K562 (cell line): Measurements from ENCODE around the gene LMNA. TPM values are rescaled to one million over a fixed set of nuclear protein-coding genes. Genes with fewer than 3 reads are reported as not detected.

ENCODE experiments used
- HCFC1 ChIP-seq: IDR thresholded peaks from 2 replicates; pipeline ENCODE4 v1.6.1; 2012; ENCODE audit warnings: low read depth, low read length, improper control_type of control experiment
- KAT8 ChIP-seq: fragments of 450-650 bp; IDR thresholded peaks from 2 replicates; pipeline ENCODE4 v1.6.1; 2016; ENCODE audit warnings: low read depth, mild to moderate bottlenecking
- ZNF354B ChIP-seq: fragments of 250-450 bp; sonication (Bioruptor Pico); IDR thresholded peaks from 2 replicates; pipeline ENCODE4 v1.4.0; 2020
- polyA plus RNA-seq, 8 experiments: library from polyadenylated mRNA; depleted of rRNA in 4 of 8; stranded (reverse) in 5 of 8; unstranded in 3 of 8; fragments of >200 nt; fragmentation: Nextera tagmentation in 2 of 8; fragmentation: Illumina TruSeq in 1 of 8; extraction: Ambion mirVana in 2 of 8; extraction: Trizol in 1 of 8; gene quantifications; 2 replicates each; pipeline versions ENCODE4 v1.2.1 to v1.2.3, GENCODE V29; 2011 to 2014; ENCODE audit warnings: inconsistent platforms in 1 of 8, missing spikeins in 1 of 8
- total RNA-seq, 7 experiments: library from RNA; depleted of rRNA in 6 of 7; stranded (reverse); fragments of >200 nt in 6 of 7; fragmentation: Illumina TruSeq in 2 of 7; extraction: Trizol in 2 of 7; gene quantifications; 2 replicates each; pipeline versions ENCODE4 v1.2.1 to v1.2.3, GENCODE V29; 2011 to 2021; ENCODE audit warnings: low replicate concordance in 1 of 7
- TF ChIP-seq, protein P1 (sequence below): fragments of 150-350 bp; conservative IDR thresholded peaks from 2 replicates; pipeline ENCODE4 v1.6.1; 2014; ENCODE audit warnings: low read length
- TF ChIP-seq, protein P2 (sequence below): fragments of 450-650 bp; IDR thresholded peaks from 2 replicates; pipeline ENCODE4 v1.6.1; 2016; ENCODE audit warnings: antibody characterized with exemption
- TF ChIP-seq, protein P3 (sequence below): fragments of 250-450 bp; sonication (Bioruptor Pico); IDR thresholded peaks from 2 replicates; pipeline ENCODE4 v1.4.0; 2020; ENCODE audit warnings: mild to moderate bottlenecking, moderate library complexity
- TF ChIP-seq, protein P4 (sequence below): fragments of 450-650 bp; IDR thresholded peaks from 2 replicates; pipeline ENCODE4 v1.6.1; 2016; ENCODE audit warnings: low read depth
- TF ChIP-seq, protein P5 (sequence below): IDR thresholded peaks from 2 replicates; pipeline ENCODE4 v1.6.1; 2016; ENCODE audit warnings: missing genetic modification characterization, missing compliant biosample characterization

The LMNA gene
- total and polyA plus RNA-seq, 9 of the 15 experiments (the other 6 are each of a cell fraction or from before 2014, with no cell fraction given) = 1.00 to 347 (median 88.2) TPM

DNA sequence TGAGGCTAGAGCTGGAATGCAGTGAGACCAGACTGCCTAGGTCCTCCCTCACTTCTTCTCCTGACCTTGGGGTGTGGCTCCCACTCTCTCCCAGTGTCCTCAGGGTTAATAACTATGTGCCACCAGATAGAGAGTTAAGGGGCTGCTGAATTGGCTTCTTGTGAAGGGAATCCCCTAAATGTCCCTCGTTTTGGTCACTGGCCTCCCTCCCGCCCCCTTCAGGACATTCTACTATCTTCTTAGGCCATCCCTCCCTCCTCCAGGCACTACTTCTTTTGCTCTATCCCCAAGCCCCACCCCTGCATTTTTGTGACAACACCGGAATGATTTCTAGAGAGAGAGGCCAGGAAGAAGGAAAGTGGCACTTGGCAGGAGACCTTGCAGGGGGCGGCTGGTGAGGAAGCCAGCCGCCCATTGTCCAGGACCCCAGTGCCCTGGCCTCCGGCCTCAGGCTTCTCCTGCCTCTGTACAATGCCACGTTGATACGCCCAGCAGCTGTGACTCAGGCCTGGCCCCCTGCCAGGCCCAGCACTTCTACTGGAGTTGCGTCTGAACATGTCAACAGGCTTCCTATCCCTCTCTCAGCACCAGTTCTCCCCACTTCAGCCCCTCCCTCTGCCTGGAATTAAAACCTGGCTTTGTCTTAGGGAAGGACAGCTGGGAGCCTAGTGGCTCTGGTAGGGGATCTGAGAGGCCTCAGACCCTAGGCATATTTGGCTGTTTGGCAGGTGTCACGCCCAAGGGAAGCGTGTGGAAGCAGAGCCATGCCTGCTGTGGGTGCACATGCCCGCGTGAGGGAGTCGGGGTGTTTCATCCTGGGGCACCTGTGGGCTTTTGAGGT, 9.1 kb downstream of the LMNA start (continued):
- TF ChIP-seq, protein P1, sequence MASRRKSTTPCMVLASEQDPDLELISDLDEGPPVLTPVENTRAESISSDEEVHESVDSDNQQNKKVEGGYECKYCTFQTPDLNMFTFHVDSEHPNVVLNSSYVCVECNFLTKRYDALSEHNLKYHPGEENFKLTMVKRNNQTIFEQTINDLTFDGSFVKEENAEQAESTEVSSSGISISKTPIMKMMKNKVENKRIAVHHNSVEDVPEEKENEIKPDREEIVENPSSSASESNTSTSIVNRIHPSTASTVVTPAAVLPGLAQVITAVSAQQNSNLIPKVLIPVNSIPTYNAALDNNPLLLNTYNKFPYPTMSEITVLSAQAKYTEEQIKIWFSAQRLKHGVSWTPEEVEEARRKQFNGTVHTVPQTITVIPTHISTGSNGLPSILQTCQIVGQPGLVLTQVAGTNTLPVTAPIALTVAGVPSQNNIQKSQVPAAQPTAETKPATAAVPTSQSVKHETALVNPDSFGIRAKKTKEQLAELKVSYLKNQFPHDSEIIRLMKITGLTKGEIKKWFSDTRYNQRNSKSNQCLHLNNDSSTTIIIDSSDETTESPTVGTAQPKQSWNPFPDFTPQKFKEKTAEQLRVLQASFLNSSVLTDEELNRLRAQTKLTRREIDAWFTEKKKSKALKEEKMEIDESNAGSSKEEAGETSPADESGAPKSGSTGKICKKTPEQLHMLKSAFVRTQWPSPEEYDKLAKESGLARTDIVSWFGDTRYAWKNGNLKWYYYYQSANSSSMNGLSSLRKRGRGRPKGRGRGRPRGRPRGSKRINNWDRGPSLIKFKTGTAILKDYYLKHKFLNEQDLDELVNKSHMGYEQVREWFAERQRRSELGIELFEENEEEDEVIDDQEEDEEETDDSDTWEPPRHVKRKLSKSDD = no peak
- TF ChIP-seq KAT8 (no peak), ZNF354B (no peak), HCFC1 (no peak)
- TF ChIP-seq, protein P2, sequence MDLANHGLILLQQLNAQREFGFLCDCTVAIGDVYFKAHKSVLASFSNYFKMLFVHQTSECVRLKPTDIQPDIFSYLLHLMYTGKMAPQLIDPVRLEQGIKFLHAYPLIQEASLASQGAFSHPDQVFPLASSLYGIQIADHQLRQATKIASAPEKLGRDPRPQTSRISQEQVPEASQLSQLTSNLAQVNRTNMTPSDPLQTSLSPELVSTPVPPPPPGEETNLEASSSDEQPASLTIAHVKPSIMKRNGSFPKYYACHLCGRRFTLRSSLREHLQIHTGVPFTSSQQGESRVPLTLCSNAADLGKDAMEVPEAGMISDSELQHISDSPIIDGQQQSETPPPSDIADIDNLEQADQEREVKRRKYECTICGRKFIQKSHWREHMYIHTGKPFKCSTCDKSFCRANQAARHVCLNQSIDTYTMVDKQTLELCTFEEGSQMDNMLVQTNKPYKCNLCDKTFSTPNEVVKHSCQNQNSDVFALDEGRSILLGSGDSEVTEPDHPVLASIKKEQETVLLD = peak; percentile 49; the same call in 1 of the 2 replicates
- TF ChIP-seq, protein P3, sequence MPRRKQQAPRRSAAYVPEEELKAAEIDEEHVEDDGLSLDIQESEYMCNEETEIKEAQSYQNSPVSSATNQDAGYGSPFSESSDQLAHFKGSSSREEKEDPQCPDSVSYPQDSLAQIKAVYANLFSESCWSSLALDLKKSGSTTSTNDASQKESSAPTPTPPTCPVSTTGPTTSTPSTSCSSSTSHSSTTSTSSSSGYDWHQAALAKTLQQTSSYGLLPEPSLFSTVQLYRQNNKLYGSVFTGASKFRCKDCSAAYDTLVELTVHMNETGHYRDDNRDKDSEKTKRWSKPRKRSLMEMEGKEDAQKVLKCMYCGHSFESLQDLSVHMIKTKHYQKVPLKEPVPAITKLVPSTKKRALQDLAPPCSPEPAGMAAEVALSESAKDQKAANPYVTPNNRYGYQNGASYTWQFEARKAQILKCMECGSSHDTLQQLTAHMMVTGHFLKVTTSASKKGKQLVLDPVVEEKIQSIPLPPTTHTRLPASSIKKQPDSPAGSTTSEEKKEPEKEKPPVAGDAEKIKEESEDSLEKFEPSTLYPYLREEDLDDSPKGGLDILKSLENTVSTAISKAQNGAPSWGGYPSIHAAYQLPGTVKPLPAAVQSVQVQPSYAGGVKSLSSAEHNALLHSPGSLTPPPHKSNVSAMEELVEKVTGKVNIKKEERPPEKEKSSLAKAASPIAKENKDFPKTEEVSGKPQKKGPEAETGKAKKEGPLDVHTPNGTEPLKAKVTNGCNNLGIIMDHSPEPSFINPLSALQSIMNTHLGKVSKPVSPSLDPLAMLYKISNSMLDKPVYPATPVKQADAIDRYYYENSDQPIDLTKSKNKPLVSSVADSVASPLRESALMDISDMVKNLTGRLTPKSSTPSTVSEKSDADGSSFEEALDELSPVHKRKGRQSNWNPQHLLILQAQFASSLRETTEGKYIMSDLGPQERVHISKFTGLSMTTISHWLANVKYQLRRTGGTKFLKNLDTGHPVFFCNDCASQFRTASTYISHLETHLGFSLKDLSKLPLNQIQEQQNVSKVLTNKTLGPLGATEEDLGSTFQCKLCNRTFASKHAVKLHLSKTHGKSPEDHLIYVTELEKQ (CRISPR knock-in tag) = no peak
- TF ChIP-seq, protein P4, sequence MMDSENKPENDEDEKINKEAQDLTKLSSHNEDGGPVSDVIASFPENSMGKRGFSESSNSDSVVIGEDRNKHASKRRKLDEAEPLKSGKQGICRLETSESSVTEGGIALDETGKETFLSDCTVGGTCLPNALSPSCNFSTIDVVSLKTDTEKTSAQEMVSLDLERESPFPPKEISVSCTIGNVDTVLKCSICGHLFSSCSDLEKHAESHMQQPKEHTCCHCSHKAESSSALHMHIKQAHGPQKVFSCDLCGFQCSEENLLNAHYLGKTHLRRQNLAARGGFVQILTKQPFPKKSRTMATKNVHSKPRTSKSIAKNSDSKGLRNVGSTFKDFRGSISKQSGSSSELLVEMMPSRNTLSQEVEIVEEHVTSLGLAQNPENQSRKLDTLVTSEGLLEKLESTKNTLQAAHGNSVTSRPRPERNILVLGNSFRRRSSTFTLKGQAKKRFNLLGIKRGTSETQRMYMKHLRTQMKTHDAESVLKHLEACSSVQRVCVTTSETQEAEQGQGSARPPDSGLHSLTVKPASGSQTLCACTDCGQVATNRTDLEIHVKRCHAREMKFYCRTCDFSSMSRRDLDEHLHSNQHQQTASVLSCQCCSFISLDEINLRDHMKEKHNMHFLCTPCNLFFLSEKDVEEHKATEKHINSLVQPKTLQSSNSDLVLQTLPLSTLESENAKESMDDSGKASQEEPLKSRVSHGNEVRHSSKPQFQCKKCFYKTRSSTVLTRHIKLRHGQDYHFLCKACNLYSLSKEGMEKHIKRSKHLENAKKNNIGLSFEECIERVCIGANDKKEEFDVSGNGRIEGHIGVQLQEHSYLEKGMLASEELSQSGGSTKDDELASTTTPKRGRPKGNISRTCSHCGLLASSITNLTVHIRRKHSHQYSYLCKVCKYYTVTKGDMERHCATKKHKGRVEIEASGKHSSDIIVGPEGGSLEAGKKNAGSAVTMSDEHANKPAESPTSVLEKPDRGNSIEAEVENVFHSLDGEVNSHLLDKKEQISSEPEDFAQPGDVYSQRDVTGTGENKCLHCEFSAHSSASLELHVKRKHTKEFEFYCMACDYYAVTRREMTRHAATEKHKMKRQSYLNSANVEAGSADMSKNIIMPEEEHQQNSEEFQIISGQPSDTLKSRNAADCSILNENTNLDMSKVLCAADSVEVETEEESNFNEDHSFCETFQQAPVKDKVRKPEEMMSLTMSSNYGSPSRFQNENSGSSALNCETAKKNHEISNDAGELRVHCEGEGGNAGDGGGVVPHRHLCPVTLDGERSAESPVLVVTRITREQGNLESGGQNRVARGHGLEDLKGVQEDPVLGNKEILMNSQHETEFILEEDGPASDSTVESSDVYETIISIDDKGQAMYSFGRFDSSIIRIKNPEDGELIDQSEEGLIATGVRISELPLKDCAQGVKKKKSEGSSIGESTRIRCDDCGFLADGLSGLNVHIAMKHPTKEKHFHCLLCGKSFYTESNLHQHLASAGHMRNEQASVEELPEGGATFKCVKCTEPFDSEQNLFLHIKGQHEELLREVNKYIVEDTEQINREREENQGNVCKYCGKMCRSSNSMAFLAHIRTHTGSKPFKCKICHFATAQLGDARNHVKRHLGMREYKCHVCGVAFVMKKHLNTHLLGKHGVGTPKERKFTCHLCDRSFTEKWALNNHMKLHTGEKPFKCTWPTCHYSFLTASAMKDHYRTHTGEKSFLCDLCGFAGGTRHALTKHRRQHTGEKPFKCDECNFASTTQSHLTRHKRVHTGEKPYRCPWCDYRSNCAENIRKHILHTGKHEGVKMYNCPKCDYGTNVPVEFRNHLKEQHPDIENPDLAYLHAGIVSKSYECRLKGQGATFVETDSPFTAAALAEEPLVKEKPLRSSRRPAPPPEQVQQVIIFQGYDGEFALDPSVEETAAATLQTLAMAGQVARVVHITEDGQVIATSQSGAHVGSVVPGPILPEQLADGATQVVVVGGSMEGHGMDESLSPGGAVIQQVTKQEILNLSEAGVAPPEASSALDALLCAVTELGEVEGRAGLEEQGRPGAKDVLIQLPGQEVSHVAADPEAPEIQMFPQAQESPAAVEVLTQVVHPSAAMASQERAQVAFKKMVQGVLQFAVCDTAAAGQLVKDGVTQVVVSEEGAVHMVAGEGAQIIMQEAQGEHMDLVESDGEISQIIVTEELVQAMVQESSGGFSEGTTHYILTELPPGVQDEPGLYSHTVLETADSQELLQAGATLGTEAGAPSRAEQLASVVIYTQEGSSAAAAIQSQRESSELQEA = no peak
- TF ChIP-seq, protein P5, sequence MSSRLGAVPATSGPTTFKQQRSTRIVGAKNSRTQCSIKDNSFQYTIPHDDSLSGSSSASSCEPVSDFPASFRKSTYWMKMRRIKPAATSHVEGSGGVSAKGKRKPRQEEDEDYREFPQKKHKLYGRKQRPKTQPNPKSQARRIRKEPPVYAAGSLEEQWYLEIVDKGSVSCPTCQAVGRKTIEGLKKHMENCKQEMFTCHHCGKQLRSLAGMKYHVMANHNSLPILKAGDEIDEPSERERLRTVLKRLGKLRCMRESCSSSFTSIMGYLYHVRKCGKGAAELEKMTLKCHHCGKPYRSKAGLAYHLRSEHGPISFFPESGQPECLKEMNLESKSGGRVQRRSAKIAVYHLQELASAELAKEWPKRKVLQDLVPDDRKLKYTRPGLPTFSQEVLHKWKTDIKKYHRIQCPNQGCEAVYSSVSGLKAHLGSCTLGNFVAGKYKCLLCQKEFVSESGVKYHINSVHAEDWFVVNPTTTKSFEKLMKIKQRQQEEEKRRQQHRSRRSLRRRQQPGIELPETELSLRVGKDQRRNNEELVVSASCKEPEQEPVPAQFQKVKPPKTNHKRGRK = no peak
